HepG2 (cell line): ENCODE data around the gene INTS6. TPM values are rescaled to one million over a fixed set of nuclear protein-coding genes. Genes with fewer than 3 reads are reported as not detected.

ENCODE experiments used
- ATAC-seq: fragments of 200-7000 bp; cut with Tn5 transposase; 3 replicates; pipeline ENCODE4 v1.9.1; 2020; ENCODE audit warnings: mild to moderate bottlenecking, moderate library complexity
- BruUV-seq: library from RNA; stranded (reverse); fragments of 400-500 nt; replicated peaks from 2 replicates; lab custom pipeline; 2021; lab: Mats Ljungman, UMichigan
- CTCF ChIA-PET: fragments of 300-600 bp; formaldehyde crosslinking; extraction: SDS; loops from one replicate; lab custom pipeline; 2021; ENCODE audit warnings: low total read pairs, inconsistent platforms, low intra/inter-chr PET ratio; lab: Yijun Ruan, JAX
- POLR2A ChIA-PET: fragments of 350-600 bp; sonication (Branson Sonifier 250); formaldehyde crosslinking; loops from one replicate; lab custom pipeline; 2020; ENCODE audit warnings: antibody characterized with exemption, inconsistent platforms; lab: Yijun Ruan, JAX
- DNase-seq: peaks from one replicate; pipeline ENCODE4 v3.0.0-alpha.2; 2015; ENCODE audit warnings: low spot score
- FAIRE-seq: peaks from 3 replicates; lab custom pipeline; 2011; peaks lifted over from hg19 to GRCh38; lab: Jason Lieb, UNC
- H2AFZ ChIP-seq: one replicate; pipeline ENCODE4 v1.6.1; 2011; ENCODE audit warnings: low read length, inconsistent platforms
- H3K27ac ChIP-seq: fragments of 300-600 bp; 3 replicates; pipeline ENCODE4 v1.8.0; 2011; ENCODE audit warnings: mixed run types, mild to moderate bottlenecking, mixed read lengths, low read length, inconsistent platforms; ENCODE audit not compliant: insufficient read depth; ENCODE audit errors: extremely low read length
- H3K27me3 ChIP-seq, 2 experiments: fragments of 200-600 bp in 1 of 2; 2 replicates in 1 of 2; 3 replicates in 1 of 2; pipeline versions ENCODE4 v1.6.0 to v1.8.0; 2011; ENCODE audit warnings: low read length in 2 of 2, mild to moderate bottlenecking in 2 of 2, moderate library complexity in 2 of 2, inconsistent platforms in 1 of 2; ENCODE audit not compliant: insufficient read depth in 2 of 2, control insufficient read depth in 1 of 2
- H3K36me3 ChIP-seq, 2 experiments: fragments of 200-600 bp in 1 of 2; replicated peaks in 1 of 2; 2 replicates in 1 of 2; 3 replicates in 1 of 2; pipeline versions ENCODE4 v1.5.1 to v1.8.0; 2011; ENCODE audit warnings: low read length in 2 of 2, inconsistent platforms in 1 of 2; ENCODE audit not compliant: insufficient read depth in 2 of 2, control insufficient read depth in 1 of 2
- H3K4me1 ChIP-seq: 2 replicates; pipeline ENCODE4 v1.5.1; 2012; ENCODE audit warnings: low read length, inconsistent platforms; ENCODE audit not compliant: insufficient read depth
- H3K4me2 ChIP-seq: 2 replicates; pipeline ENCODE4 v1.6.0; 2011; ENCODE audit warnings: low read depth, low read length, inconsistent platforms
- H3K4me3 ChIP-seq, 3 experiments: fragments of 200-600 bp in 1 of 3; sonication (generic), shearing (Covaris generic) in 1 of 3; replicated peaks in 1 of 3; 2 replicates each; pipeline ENCODE4 v1.5.1; 2011 to 2016; ENCODE audit warnings: low read length in 3 of 3, inconsistent platforms in 2 of 3, low read depth in 2 of 3, mild to moderate bottlenecking in 2 of 3, control low read depth in 1 of 3, mixed read lengths in 1 of 3; ENCODE audit not compliant: insufficient read depth in 1 of 3
- H3K79me2 ChIP-seq: one replicate; pipeline ENCODE4 v1.6.1; 2011; ENCODE audit warnings: low read length, inconsistent platforms; ENCODE audit not compliant: insufficient read depth
- H3K9ac ChIP-seq: 2 replicates; pipeline ENCODE4 v1.6.0; 2011; ENCODE audit warnings: mild to moderate bottlenecking, low read depth, low read length, inconsistent platforms; ENCODE audit not compliant: insufficient read depth
- H3K9me3 ChIP-seq: 2 replicates; pipeline ENCODE4 v1.5.1; 2012; ENCODE audit warnings: mild to moderate bottlenecking, low read length
- H4K20me1 ChIP-seq: 2 replicates; pipeline ENCODE4 v1.6.0; 2011; ENCODE audit warnings: inconsistent platforms, mild to moderate bottlenecking, low read length, moderate library complexity; ENCODE audit not compliant: insufficient read depth
- AGO2 ChIP-seq: fragments of 200-400 bp; formaldehyde crosslinking; optimal IDR thresholded peaks from 2 replicates; pipeline ENCODE3; 2017; ENCODE audit warnings: mild to moderate bottlenecking, low read depth, low read length, moderate library complexity
- HOXA9 ChIP-seq: sonication (generic); formaldehyde crosslinking; IDR thresholded peaks from 2 replicates; pipeline ENCODE4 v1.8.1; 2022; ENCODE audit warnings: missing genetic modification reagents, mild to moderate bottlenecking, moderate library complexity, borderline replicate concordance
- WGBS: methylation state at CpG from one replicate; pipeline ENCODE4 v1.1.6; 2017; ENCODE audit warnings: low lambda C conversion rate; 5-methylcytosine and 5-hydroxymethylcytosine counted together
- in situ Hi-C: cut with HindIII; loops from 2 replicates; pipeline ENCODE4 v1.10.0; 2017; ENCODE audit warnings: low pct_unique_long_range_greater_than_20kb; ENCODE audit not compliant: extremely low pct_ligation_motif_present
- intact Hi-C: fragments of 100-400 bp; cut with micrococcal nuclease; formaldehyde crosslinking; loops from one replicate; pipeline ENCODE4 v1.10.0; 2022; ENCODE audit not compliant: unreplicated experiment
- polyA plus RNA-seq, 8 experiments: library from polyadenylated mRNA; depleted of rRNA in 3 of 8; stranded (reverse) in 7 of 8; unstranded in 1 of 8; fragments of >200 nt; fragmentation: Illumina TruSeq in 4 of 8; extraction: Trizol in 4 of 8; gene quantifications; 2 replicates each; pipeline versions ENCODE4 v1.2.1 to v1.2.3, GENCODE V29; 2011 to 2016; ENCODE audit warnings: low read depth in 4 of 8, missing spikeins in 1 of 8, mixed read lengths in 1 of 8; ENCODE audit not compliant: insufficient read depth in 1 of 8
- total RNA-seq, 5 experiments: library from RNA; depleted of rRNA; stranded (reverse); fragments of >200 nt; fragmentation: Illumina TruSeq; extraction: Trizol; gene quantifications; 2 replicates each; pipeline ENCODE4 v1.2.3, GENCODE V29; 2016; ENCODE audit warnings: low read depth in 1 of 5
- TF ChIP-seq, protein P1 (sequence below): sonication (generic); formaldehyde crosslinking; IDR thresholded peaks from 2 replicates; pipeline ENCODE4 v1.5.0; 2020; ENCODE audit warnings: mild to moderate bottlenecking, missing genetic modification reagents
- TF ChIP-seq, protein P2 (sequence below): sonication (generic); formaldehyde crosslinking; IDR thresholded peaks from 2 replicates; pipeline ENCODE4 v1.4.0; 2020; ENCODE audit warnings: missing genetic modification reagents

The INTS6 gene
- total and polyA plus RNA-seq, 2 of the 13 experiments (the other 11 are each of a cell fraction or from before 2014, with no cell fraction given) = 27.9 to 38.4 TPM

DNA sequence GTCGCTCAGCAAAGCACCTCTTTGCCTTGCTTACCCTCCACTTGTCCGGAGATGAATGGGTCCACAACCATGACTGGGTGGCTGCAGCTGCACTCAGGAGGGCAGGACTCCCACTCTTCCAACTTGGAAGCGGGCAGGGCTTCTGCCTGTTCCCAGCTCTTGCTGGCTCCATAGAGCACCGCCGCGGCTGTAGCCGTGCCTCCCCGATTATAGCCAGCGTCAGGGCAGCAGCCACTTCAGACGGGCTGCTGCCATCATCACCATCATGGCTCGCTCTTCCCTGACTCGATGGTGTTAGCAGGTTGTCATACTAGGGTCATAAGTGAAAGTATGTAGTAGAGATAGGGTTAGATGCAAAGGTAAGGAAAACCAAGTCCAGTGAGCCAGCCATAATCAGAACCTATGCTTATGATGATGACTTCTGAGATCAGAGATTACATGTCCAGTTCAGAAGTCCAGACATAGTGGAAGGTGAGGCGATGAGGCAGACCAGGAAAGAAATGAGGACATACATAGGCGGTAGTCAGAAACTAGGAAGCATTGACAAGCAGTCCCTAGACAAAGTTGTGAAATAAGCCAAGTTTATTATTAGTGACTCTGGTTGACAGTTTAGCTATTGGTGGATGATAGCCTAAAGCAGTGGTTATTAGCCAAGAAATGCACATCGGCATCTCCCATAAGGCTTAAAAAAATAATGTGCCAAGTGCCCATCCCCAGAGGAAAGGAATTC, 4.4 kb upstream of the INTS6 start:
- Histone ChIP-seq H3K36me3 (peaks cover 3 to 5% of the 10 kb centered on the region in 2 experiments; a peak in 1 of 5 replicates), H3K4me3 (no peak overlapping the region), H3K27ac (no peak overlapping the region), H3K4me2 (no peak overlapping the region), H3K27me3 (no peaks in the 10 kb centered on the region; a peak in 1 of 5 replicates), H2AFZ (no peak overlapping the region), H4K20me1 (no peaks in the 10 kb centered on the region), H3K79me2 (peaks cover 9% of the 10 kb centered on the region), H3K4me1 (peaks cover 16% of the 10 kb centered on the region), H3K9ac (no peak overlapping the region), H3K9me3 (no peaks in the 10 kb centered on the region)
- ChIA-PET CTCF (no interaction called here), POLR2A (no interaction called here)
- 93% methylated on average over 14 of the region's 15 CpGs for WGBS
- intact Hi-C loops = no loop called here
- TF ChIP-seq AGO2 (peak; percentile 7), HOXA9 (CRISPR knock-in tag) (no peak)
- TF ChIP-seq, protein P1, sequence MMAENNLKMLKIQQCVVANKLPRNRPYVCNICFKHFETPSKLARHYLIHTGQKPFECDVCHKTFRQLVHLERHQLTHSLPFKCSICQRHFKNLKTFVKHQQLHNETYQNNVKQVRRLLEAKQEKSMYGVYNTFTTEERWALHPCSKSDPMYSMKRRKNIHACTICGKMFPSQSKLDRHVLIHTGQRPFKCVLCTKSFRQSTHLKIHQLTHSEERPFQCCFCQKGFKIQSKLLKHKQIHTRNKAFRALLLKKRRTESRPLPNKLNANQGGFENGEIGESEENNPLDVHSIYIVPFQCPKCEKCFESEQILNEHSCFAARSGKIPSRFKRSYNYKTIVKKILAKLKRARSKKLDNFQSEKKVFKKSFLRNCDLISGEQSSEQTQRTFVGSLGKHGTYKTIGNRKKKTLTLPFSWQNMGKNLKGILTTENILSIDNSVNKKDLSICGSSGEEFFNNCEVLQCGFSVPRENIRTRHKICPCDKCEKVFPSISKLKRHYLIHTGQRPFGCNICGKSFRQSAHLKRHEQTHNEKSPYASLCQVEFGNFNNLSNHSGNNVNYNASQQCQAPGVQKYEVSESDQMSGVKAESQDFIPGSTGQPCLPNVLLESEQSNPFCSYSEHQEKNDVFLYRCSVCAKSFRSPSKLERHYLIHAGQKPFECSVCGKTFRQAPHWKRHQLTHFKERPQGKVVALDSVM (CRISPR knock-in tag) = no peak
- ATAC-seq = no peak
- BruUV-seq = no TSS peak
- in situ Hi-C loops = loop anchor here (5.0 kb wide), 1 partner anchor 65 kb away; no protein-coding TSS in a partner anchor
- no peak for FAIRE-seq
- no peak for DNase-seq

DNA sequence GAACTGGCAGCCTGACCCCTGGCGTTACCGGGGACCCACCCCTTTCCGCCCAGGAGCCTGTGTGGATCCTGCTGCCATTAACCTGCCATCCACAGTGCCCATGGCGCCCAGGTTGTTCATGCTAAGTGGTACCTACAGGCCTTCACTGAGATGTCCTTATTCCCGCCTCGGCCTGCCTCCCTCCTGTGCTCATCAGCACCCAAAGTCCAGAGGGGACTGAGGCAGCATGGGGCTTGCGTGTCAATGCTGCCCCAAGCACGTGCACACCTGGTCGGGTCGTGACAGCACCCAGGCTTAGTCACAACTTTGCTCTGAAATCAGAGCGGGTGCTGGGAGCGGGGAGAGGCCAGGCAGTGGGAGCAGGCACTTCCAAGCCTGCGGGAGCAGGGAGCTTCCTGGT, 3.7 kb upstream of the INTS6 start:
- no peak overlapping the region for H3K9ac ChIP-seq
- BruUV-seq = no TSS peak
- ATAC-seq = no peak
- FAIRE-seq = no peak
- H3K27me3 ChIP-seq = no peaks in the 10 kb centered on the region; a peak in 1 of 5 replicates
- H2AFZ ChIP-seq = no peak overlapping the region
- no peak overlapping the region for H3K4me3 ChIP-seq
- H3K9me3 ChIP-seq = no peaks in the 10 kb centered on the region
- H3K36me3 ChIP-seq = peaks cover 3 to 5% of the 10 kb centered on the region in 2 experiments; a peak in 1 of 5 replicates
- H4K20me1 ChIP-seq = no peaks in the 10 kb centered on the region
- WGBS = 94% methylated on average over 6 of the region's 13 CpGs
- H3K79me2 ChIP-seq = peaks cover 12% of the 10 kb centered on the region
- H3K4me2 ChIP-seq = no peak overlapping the region
- peaks cover 16% of the 10 kb centered on the region for H3K4me1 ChIP-seq
- in situ Hi-C loops = loop anchor here (5.0 kb wide), 1 partner anchor 66 kb away; no protein-coding TSS in a partner anchor
- intact Hi-C loops = no loop called here
- no peak for DNase-seq
- POLR2A ChIA-PET = no interaction called here
- TF ChIP-seq, protein P2, sequence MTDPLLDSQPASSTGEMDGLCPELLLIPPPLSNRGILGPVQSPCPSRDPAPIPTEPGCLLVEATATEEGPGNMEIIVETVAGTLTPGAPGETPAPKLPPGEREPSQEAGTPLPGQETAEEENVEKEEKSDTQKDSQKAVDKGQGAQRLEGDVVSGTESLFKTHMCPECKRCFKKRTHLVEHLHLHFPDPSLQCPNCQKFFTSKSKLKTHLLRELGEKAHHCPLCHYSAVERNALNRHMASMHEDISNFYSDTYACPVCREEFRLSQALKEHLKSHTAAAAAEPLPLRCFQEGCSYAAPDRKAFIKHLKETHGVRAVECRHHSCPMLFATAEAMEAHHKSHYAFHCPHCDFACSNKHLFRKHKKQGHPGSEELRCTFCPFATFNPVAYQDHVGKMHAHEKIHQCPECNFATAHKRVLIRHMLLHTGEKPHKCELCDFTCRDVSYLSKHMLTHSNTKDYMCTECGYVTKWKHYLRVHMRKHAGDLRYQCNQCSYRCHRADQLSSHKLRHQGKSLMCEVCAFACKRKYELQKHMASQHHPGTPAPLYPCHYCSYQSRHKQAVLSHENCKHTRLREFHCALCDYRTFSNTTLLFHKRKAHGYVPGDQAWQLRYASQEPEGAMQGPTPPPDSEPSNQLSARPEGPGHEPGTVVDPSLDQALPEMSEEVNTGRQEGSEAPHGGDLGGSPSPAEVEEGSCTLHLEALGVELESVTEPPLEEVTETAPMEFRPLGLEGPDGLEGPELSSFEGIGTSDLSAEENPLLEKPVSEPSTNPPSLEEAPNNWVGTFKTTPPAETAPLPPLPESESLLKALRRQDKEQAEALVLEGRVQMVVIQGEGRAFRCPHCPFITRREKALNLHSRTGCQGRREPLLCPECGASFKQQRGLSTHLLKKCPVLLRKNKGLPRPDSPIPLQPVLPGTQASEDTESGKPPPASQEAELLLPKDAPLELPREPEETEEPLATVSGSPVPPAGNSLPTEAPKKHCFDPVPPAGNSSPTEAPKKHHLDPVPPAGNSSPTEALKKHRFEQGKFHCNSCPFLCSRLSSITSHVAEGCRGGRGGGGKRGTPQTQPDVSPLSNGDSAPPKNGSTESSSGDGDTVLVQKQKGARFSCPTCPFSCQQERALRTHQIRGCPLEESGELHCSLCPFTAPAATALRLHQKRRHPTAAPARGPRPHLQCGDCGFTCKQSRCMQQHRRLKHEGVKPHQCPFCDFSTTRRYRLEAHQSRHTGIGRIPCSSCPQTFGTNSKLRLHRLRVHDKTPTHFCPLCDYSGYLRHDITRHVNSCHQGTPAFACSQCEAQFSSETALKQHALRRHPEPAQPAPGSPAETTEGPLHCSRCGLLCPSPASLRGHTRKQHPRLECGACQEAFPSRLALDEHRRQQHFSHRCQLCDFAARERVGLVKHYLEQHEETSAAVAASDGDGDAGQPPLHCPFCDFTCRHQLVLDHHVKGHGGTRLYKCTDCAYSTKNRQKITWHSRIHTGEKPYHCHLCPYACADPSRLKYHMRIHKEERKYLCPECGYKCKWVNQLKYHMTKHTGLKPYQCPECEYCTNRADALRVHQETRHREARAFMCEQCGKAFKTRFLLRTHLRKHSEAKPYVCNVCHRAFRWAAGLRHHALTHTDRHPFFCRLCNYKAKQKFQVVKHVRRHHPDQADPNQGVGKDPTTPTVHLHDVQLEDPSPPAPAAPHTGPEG (CRISPR knock-in tag) = no peak
- peak; percentile 54 for TF ChIP-seq AGO2
- CTCF ChIA-PET = no interaction called here
- no peak overlapping the region for H3K27ac ChIP-seq
